Glomerular endothelial cell (primary cell): ENCODE data around the gene KLF9. TPM values are rescaled to one million over a fixed set of nuclear protein-coding genes. Genes with fewer than 3 reads are reported as not detected.
"Not testable (repeated sequence)": the region's sequence is repeated elsewhere in the genome, so short reads cannot be mapped to it uniquely, and the experiment has no call there.

ENCODE experiments used
- DNase-seq: peaks from one replicate; pipeline ENCODE4 v3.0.0-alpha.2; 2011; ENCODE audit warnings: low read depth, low spot score; ENCODE audit errors: extremely low read depth
- total RNA-seq: library from RNA; depleted of rRNA; stranded (reverse); fragments of >200 nt; gene quantifications from 2 replicates; pipeline ENCODE4 v1.2.3, GENCODE V29; 2015

The KLF9 gene
- total RNA-seq, 1 donor from 2014 or later = 23.7 TPM

- no peak for DNase-seq
Measured at GRCh38 chr9:70405808-70406433, 8.5 kb downstream of the KLF9 start.

DNA sequence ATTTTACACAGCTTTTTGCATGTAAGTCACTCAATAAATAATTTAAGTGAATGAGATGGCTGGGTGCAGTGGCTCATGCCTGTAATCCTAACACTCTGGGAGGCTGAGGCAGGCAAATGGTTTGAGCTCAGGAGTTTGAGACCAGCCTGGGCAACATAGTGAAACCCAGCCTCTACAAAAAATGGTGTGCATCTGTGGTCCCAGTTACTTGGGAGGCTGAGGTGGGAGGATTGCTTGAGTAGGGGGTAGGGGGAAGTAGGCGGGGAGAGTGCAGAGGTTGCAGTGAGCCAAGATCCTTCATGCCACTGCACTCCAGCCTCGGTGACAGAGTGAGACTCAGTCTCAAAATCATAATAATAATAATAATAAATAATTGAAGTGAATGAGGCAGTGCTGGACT, 10.2 kb downstream of the KLF9 start:
- no peak for DNase-seq

GRCh38 chr9:70403618-70404025, 10.8 kb downstream of the KLF9 start:
- DNase-seq = no peak

- DNase-seq = no peak
Measured at GRCh38 chr9:70403166-70403565, 11.3 kb downstream of the KLF9 start.

DNA sequence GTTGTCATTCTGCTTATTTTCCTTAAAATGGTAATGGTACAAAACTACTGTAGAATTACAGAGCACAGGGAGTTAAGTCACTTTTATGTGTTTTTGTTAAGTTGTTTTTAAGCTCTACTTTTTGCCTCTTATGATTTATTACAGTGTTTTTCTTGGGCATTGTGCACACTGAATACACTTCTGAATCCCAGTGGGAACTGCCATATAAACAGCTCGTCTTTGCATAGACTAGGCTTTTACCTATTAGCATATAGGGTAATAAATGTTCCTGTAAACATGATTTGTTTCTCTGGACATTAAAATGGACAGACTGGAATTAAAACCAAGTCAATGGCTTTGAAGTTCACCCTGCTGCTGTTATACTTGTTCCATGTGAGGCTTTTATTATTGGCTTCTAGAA, 12.2 kb downstream of the KLF9 start:
- no peak for DNase-seq

DNA sequence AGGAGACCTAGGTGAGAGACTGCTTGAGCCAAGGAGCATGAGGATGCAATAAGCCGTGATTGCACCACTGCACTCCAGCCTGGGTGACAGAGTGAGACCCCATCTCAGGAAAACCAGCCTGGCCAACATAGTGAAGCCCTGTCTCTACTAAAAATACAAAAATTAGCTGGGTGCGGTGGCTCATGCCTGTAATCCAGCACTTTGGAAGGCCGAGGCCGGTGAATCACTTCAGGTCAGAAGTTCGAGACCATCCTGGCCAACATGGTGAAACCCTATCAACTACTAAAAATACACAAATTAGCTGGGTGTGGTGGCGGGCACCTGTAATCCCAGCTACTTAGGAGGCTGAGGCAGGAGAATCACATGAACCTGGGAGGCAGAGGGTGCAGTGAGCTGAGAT, 13.2 kb downstream of the KLF9 start:
- DNase-seq = not testable (repeated sequence)

DNA sequence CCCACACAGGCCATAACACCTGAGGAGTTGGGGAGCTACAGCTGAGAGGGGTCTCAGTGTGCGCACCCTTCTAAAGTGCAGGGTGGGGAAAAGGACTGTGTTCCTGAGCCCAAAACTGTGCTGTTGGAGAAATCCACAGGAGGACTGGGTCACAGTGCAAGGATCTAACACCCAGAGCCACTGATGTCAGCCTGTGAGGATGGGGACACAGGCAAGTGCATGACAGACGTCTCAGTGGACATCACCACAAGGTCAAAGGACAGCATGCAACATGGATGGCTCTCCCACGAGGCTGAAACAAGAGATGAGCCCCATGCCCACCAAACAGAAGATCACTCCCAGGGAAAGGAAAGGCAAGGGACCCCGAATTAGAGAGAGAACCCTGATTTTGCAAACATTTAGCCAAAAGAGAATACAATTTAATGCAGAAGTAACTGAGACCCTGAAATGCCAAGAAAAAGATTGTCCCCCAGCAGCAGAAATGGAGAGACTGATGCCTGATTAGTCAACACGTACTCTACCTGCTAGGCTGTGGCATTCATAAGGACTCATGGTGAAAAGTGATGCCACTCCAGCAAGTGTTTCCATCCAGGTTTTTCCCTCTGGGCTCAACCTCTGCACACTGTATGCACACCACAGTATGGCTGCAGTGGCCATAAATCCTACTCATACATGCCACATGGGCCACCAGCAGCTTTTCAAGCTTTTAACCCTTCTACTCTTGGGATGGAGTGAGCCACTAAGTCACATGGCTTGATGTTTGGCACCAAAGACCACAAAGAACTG, 14.2 kb downstream of the KLF9 start:
- no peak for DNase-seq

DNA sequence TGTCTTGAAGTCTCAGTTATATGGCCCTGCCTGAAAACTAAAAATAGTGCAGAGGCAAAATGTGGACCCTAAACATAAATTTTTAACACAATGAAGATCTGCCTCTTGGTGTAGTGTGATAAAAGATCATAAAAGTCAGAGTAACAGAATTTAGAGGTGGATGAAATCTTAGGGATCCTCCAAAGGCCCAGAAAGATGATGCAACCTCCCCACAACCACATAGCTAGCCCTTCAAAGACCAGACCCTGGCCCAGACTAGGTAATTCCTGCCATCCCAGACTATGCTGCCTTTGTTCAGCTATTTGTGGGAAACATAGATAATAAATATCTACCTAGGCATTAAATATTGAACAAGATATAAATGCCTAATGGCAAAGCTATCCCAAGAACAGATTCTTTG, 15.3 kb downstream of the KLF9 start:
- DNase-seq = no peak

GRCh38 chr9:70398145-70398556, 16.3 kb downstream of the KLF9 start:
- no peak for DNase-seq

- DNase-seq = no peak
Measured at GRCh38 chr9:70395652-70396051, 18.8 kb downstream of the KLF9 start.

DNA sequence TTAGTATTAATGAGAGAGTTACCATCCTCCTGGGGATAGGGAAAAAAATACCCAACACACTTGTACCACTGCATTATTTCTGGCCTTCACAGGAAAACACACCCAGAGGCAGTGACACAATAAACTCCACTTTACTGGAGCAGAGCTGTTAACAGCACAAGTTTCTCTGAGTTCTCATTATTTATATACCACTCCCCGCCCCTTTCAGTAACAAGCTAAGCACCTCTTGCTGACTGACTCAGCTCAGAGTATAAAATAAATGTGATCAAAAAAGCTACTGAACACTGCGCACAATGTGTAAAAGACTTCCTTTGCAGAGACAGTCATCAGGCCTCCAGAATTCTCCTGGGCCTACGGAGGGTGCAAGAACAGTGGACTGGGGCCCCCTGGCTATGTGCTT, 21.6 kb downstream of the KLF9 start:
- no peak for DNase-seq

DNA sequence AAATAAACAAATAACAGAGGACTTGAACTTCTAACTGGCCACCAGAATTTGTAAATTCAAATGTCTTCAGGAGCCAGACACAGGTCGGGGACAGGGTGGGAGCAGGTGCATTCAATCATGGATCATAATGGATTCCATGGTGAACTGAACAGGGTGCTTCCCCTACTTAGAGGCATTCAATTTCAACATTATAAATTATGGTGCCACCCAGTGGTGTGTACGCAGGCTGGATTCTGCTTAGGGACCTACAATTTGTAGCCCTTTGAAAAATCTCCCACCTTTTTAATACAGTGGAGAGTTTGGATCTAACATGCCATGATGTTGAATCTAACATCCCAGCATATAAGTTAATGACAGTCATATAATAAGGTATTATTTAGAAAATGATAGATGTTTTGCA, 22.3 kb downstream of the KLF9 start:
- no peak for DNase-seq

- DNase-seq = no peak
Measured at GRCh38 chr9:70390933-70391341, 23.5 kb downstream of the KLF9 start.

- no peak for DNase-seq
Measured at GRCh38 chr9:70389621-70390266, 24.7 kb downstream of the KLF9 start.

- DNase-seq = no peak
Measured at GRCh38 chr9:70389188-70389587, 25.3 kb downstream of the KLF9 start.

DNA sequence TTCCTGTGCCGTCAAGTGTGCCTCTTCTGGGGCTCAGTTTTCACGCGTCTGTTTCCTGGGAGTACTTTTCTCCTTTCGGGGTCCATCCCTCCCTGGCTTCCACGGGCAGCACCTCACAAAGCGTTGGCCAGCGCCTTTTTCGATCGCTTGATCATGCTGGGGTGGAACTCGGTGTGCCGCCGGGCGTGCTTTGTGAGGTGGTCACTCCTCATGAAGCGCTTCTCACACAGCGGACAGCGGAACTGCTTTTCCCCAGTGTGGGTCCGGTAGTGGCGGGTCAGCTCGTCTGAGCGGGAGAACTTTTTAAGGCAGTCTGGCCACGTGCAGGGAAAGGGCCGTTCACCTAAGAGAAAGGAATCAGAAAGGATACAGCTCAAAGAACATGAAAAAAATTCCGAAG, 26.8 kb downstream of the KLF9 start:
- no peak for DNase-seq

GRCh38 chr9:70385426-70385825, 29.0 kb downstream of the KLF9 start:
- DNase-seq = no peak

DNA sequence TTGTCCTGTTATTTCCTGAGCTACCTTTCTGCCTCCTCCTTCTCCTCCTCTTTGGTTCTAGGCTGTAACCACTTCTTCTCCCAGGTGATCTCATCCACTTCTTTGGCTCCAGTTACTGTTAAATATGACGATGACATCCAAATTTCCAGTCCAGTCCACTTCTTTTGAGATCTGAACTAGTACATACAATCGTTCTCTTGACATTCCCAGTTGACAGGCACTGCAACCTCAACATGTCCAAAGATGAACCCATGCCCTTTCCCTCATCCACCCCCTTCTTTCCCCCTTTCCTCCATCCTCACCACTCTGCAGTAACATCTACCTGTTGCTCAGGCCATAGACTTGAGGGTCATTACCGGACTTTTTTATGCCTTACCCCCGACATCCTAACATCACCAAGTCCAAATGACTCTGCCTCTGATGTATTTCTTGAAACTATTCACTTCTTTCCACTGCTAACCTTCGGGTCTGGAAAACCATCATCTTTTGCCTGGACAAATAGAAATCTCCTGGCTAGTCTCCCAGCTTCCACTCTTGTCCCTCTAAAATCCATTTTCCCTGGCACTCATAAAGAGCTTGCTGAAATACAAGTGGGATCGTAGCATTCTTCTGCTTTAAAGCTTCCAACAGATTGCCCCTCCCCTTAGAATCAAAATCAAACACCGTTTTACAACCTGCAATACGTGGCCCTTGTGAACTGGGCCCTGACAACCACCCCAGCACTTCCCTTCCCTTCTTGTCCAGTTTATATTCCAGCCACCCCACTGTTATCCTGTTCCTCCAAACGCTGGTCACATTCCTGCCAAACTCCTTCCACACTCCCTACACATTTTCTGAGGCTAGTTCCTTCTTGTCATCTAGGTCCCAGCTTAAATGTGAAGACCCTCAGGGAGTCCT, 31.5 kb downstream of the KLF9 start:
- no peak for DNase-seq

DNA sequence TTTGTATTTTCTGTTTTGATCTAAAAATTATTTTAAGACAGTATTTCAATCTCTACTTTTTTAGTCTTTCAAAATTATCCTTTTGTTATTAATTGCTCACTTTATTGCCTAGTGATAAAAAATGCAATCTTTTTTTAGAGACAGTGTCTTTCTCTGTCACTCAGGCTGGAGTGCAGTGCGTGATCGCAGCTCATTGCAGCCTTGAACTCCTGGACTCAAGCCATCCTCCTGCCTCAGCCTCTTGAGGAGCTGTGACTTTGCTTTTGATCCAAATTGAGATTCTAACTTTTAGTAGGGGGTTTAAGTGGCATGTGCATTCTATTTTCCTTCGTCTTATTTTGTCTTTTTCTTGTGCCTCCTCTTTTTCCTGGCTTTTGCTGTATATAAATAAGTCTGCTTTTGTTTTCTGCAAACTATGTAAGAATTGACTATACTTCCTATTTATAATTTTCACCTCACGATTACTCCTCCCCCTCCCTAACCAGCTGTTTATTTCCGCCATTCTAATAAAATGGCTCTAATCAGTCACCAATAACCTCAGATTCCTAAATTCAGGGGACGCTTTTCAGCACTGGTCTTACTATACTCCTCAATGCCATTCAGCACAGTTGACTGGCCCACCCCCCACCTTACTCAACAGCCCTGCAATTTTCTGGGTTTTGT, 32.3 kb downstream of the KLF9 start:
- no peak for DNase-seq

DNA sequence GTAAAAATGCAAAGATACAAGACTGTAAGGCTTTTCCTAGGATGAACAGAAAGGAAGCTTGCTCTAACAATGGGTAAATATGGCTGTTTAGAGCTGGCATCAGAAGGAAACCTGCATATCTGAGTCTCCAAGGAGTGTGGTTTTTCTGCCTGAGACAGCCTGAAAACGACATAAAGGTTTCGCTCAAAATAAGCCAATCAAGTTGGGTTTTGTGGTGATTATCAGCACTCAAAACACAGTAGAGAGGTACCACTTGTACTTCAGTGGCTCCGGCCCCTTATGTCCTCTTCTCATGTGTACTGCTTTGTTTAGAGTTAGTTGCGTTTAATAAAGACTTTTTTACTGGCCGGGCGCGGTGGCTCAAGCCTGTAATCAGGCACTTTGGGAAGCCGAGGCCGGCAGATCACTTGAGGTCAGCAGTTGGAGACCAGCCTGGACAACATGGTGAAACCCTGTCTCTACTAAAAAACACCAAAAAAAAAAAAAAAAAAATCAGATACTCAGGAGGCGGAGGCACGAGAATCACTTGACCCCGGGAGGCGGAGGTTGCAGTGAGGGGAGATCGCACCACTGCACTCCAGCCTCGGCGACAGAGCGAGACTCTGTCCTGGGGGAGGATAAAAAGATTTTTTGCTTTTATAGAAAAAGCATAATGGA, 39.4 kb downstream of the KLF9 start:
- no peak for DNase-seq
